Erythroblast (primary cell): ENCODE data around the gene FRG2.
"Not testable (repeated sequence)": the region's sequence is repeated elsewhere in the genome, so short reads cannot be mapped to it uniquely, and the experiment has no call there.

ENCODE experiments used
- GATA1 ChIP-seq: IDR thresholded peaks from 2 replicates; pipeline ENCODE4 v1.6.1; 2011; ENCODE audit warnings: low read depth, mild to moderate bottlenecking, control low read depth, low read length, moderate library complexity
- POLR2A ChIP-seq: IDR thresholded peaks from 2 replicates; pipeline ENCODE4 v1.6.1; 2011; ENCODE audit warnings: mild to moderate bottlenecking, low read length

DNA sequence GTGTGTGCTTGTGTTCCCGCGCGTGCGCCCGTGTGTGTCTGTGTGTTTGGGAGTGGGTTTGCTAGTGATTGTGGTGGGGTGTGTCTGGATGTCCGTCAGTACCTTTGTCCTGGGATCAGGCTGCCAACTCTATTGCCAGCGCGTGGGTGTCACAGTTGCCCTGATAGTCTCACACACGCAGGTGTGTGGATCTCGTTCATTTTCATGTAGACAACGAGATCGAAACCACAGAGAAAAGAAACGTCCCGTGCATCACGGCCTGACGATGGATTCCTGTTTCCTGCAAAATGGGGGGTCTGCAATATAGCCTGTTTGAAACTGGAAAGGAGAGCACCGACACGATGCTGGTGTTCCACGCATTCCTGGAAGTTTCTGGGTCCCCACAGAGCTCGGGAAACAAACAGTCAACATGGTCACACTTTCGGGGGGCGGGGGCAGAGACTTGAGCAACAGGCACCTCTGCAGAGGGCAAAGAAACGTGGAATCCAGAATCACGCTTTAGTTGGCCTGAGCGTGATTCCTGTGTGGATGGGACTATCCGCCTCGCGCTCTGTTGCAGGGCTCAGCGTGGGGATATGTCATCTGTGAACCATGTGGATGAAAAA lies 7.1 kb downstream of the FRG2 start:
- not testable (repeated sequence) for TF ChIP-seq POLR2A, GATA1
